Esophagus muscularis mucosa (tissue), 4 donors: ENCODE measurements around the gene SH3BP2.

ENCODE experiments used
- CTCF ChIP-seq, 3 experiments: fragments of 200-600 bp in 2 of 3; fragments of 450-650 bp in 1 of 3; sonication (generic) in 2 of 3; IDR thresholded peaks; one replicate each; pipeline ENCODE4 v1.5.1; 2017 to 2019; ENCODE audit warnings: antibody characterized with exemption in 3 of 3, mild to moderate bottlenecking in 2 of 3, moderate library complexity in 1 of 3
- EP300 ChIP-seq: sonication (generic); formaldehyde crosslinking; IDR thresholded peaks from one replicate; pipeline ENCODE4 v1.6.1; 2017; ENCODE audit warnings: antibody characterized with exemption
- POLR2AphosphoS5 ChIP-seq, 2 donors: sonication (generic); formaldehyde crosslinking; IDR thresholded peaks; one replicate each; pipeline ENCODE4 v1.6.1; 2017; ENCODE audit warnings: antibody characterized with exemption in 2 of 2

GRCh38 chr4:2836391-2836859 is 43.5 kb downstream of the SH3BP2 start:
- TF ChIP-seq POLR2AphosphoS5 (IDR thresholded peaks at IDR 0.05) (no peak), EP300 (no peak), CTCF (IDR thresholded peaks at IDR 0.05) (no peak)
